PC-9 (cell line): ENCODE data around the gene PSD2. TPM values are rescaled to one million over a fixed set of nuclear protein-coding genes. Genes with fewer than 3 reads are reported as not detected.

Experiments used
- BruUV-seq: library from RNA; stranded (reverse); fragments of 400-500 nt; replicated peaks from 2 replicates; lab custom pipeline; 2021; lab: Mats Ljungman, UMichigan
- CTCF ChIA-PET: fragments of 300-600 bp; sonication (Branson Sonifier 250); formaldehyde crosslinking; loops from one replicate; lab custom pipeline; 2022; ENCODE audit warnings: antibody characterized with exemption; lab: Charles Lee
- POLR2A ChIA-PET: fragments of 300-600 bp; sonication (Branson Sonifier 250); formaldehyde crosslinking; loops from one replicate; lab custom pipeline; 2022; ENCODE audit warnings: antibody characterized with exemption; ENCODE audit not compliant: unreplicated experiment; lab: Charles Lee
- DNase-seq, 2 experiments: peaks; one replicate each; pipeline versions ENCODE4 v3.0.0 to v3.0.0-alpha.2; 2015 to 2022; ENCODE audit warnings: mixed read lengths in 1 of 2
- H2AFZ ChIP-seq: fragments of 200-600 bp; sonication (generic); 2 replicates; pipeline ENCODE4 v1.8.1; 2017; ENCODE audit warnings: antibody characterized with exemption
- H3F3A ChIP-seq: fragments of 200-600 bp; sonication (generic); 2 replicates; pipeline ENCODE4 v1.8.1; 2017; ENCODE audit warnings: antibody characterized with exemption, mild to moderate bottlenecking, low read depth; ENCODE audit not compliant: insufficient read depth
- H3K27ac ChIP-seq: fragments of 200-600 bp; sonication (generic); 2 replicates; pipeline ENCODE4 v1.6.1; 2016; ENCODE audit warnings: mixed run types
- H3K27me3 ChIP-seq: fragments of 200-600 bp; sonication (generic); 2 replicates; pipeline ENCODE4 v1.6.1; 2016; ENCODE audit warnings: low read depth, mixed run types; ENCODE audit not compliant: insufficient read depth
- H3K36me3 ChIP-seq: fragments of 200-600 bp; sonication (generic); 2 replicates; pipeline ENCODE4 v1.6.1; 2016; ENCODE audit warnings: low read depth, mixed run types
- H3K4me1 ChIP-seq: fragments of 200-600 bp; sonication (generic); replicated peaks from 2 replicates; pipeline ENCODE4 v1.6.1; 2016; ENCODE audit warnings: mixed run types; ENCODE audit not compliant: insufficient read depth
- H3K4me2 ChIP-seq: fragments of 200-600 bp; sonication (generic); 2 replicates; pipeline ENCODE4 v1.6.1; 2017; ENCODE audit warnings: mixed run types
- H3K4me3 ChIP-seq: fragments of 200-600 bp; sonication (generic); 2 replicates; pipeline ENCODE4 v1.6.1; 2016; ENCODE audit warnings: mixed run types
- H3K79me2 ChIP-seq: fragments of 200-600 bp; sonication (generic); 2 replicates; pipeline ENCODE4 v1.6.1; 2017; ENCODE audit warnings: low read depth, mixed run types
- H3K9me2 ChIP-seq: fragments of 200-600 bp; sonication (generic); 2 replicates; pipeline ENCODE4 v1.8.1; 2017; ENCODE audit warnings: mild to moderate bottlenecking; ENCODE audit not compliant: insufficient read depth
- H3K9me3 ChIP-seq: fragments of 200-600 bp; sonication (generic); 2 replicates; pipeline ENCODE4 v1.8.1; 2016; ENCODE audit warnings: low read depth; ENCODE audit not compliant: insufficient read depth
- H4K20me1 ChIP-seq: fragments of 200-600 bp; sonication (generic); 2 replicates; pipeline ENCODE4 v1.8.1; 2017; ENCODE audit not compliant: insufficient read depth
- EZH2 ChIP-seq: fragments of 200-600 bp; sonication (generic); IDR thresholded peaks from 2 replicates; pipeline ENCODE4 v1.8.0; 2017; ENCODE audit warnings: antibody characterized with exemption, low read depth
- intact Hi-C: fragments of 100-400 bp; cut with micrococcal nuclease; formaldehyde crosslinking; loops from one replicate; pipeline ENCODE4 v1.10.0; 2022; ENCODE audit not compliant: unreplicated experiment
- total RNA-seq: library from RNA; stranded (reverse); gene quantifications from 2 replicates; pipeline ENCODE4 v1.2.3, GENCODE V29; 2021
- TF ChIP-seq, protein P1 (sequence below): fragments of 200-600 bp; sonication (generic); conservative IDR thresholded peaks from 2 replicates; pipeline ENCODE4 v1.6.1; 2017; ENCODE audit warnings: mixed run types, antibody characterized with exemption, mild to moderate bottlenecking, moderate library complexity

PSD2 gene
- total RNA-seq, 1 experiment from 2014 or later: 0.07 TPM

DNA sequence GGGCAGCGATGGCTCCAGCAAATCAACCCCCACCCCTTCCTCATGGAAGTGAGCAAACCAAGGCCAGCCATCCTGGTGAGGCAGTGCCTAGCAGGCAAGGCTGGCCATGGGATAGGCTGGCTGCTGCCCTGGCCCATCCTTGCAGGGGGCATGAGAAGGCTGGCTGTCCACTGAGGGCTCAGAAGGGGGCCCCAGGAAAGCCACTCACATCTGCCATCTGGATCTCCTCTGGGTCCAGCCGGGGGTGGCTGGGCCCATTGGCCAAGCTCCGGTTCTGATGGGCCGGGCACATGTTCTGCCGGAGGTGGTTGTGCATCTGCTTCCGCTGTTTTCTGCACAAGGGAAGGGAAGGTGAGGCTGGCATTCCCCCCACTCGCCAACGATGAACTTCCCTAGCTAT is 57.1 kb downstream of the PSD2 start:
- intact Hi-C loops: no loop called here
- no peak overlapping the region for H3K27ac ChIP-seq
- no peaks in the 10 kb centered on the region for H3K36me3 ChIP-seq
- H3K27me3 ChIP-seq: peaks cover 16% of the 10 kb centered on the region; the same call in 1 of the 2 replicates
- no peaks in the 10 kb centered on the region for H3K9me3 ChIP-seq
- H3K9me2 ChIP-seq: no peaks in the 10 kb centered on the region
- no peaks in the 10 kb centered on the region for H3F3A ChIP-seq
- H3K4me3 ChIP-seq: no peak overlapping the region
- H4K20me1 ChIP-seq: no peaks in the 10 kb centered on the region
- no TSS peak for BruUV-seq
- ChIA-PET CTCF (no interaction called here), POLR2A (no interaction called here)
- no peak for DNase-seq
- H3K79me2 ChIP-seq: no peaks in the 10 kb centered on the region
- no peak overlapping the region for H3K4me2 ChIP-seq
- H2AFZ ChIP-seq: no peak overlapping the region
- TF ChIP-seq, protein P1, sequence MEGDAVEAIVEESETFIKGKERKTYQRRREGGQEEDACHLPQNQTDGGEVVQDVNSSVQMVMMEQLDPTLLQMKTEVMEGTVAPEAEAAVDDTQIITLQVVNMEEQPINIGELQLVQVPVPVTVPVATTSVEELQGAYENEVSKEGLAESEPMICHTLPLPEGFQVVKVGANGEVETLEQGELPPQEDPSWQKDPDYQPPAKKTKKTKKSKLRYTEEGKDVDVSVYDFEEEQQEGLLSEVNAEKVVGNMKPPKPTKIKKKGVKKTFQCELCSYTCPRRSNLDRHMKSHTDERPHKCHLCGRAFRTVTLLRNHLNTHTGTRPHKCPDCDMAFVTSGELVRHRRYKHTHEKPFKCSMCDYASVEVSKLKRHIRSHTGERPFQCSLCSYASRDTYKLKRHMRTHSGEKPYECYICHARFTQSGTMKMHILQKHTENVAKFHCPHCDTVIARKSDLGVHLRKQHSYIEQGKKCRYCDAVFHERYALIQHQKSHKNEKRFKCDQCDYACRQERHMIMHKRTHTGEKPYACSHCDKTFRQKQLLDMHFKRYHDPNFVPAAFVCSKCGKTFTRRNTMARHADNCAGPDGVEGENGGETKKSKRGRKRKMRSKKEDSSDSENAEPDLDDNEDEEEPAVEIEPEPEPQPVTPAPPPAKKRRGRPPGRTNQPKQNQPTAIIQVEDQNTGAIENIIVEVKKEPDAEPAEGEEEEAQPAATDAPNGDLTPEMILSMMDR: no peak
- no peak for TF ChIP-seq EZH2
- H3K4me1 ChIP-seq: no peaks in the 10 kb centered on the region

DNA sequence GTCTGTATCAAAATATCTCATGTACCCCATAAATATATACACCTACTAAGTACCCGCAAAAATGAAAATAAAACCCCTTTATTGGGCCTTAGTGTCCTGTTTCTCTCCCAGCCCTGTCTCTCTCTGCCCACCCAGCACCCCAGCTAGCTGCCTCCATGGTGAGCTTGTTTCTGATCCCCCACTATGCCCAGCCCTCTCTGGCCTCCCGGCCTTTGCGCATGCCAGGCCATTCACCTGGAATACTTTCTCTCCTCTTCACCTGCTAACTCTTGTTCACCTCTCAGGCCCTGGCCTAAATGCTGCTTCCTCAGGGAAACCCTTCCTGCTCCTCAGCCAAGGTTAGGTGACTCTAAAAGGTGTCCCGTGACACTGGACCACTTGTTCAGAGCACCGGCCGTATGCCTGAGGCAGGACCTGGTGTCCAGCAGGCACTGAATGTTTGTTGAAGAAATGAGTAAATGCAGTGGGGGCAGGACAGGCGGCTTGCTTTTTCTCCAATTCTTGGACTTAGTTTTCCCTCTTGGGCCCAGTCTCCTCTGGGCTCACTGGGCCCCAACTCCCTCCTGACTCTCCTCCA is 58.5 kb downstream of the PSD2 start:
- Histone ChIP-seq H3K9me2 (no peaks in the 10 kb centered on the region), H3K79me2 (no peaks in the 10 kb centered on the region), H3F3A (no peaks in the 10 kb centered on the region), H2AFZ (no peak overlapping the region), H3K36me3 (no peaks in the 10 kb centered on the region), H3K4me3 (no peak overlapping the region), H3K9me3 (no peaks in the 10 kb centered on the region), H3K27me3 (peaks cover 16% of the 10 kb centered on the region; the same call in 1 of the 2 replicates), H3K27ac (no peak overlapping the region), H3K4me2 (no peak overlapping the region), H4K20me1 (no peaks in the 10 kb centered on the region), H3K4me1 (no peaks in the 10 kb centered on the region)
- TF ChIP-seq, protein P1: no peak
- no peak for TF ChIP-seq EZH2
- intact Hi-C loops: no loop called here
- DNase-seq: no peak
- ChIA-PET CTCF (no interaction called here), POLR2A (no interaction called here)
- no TSS peak for BruUV-seq

DNA sequence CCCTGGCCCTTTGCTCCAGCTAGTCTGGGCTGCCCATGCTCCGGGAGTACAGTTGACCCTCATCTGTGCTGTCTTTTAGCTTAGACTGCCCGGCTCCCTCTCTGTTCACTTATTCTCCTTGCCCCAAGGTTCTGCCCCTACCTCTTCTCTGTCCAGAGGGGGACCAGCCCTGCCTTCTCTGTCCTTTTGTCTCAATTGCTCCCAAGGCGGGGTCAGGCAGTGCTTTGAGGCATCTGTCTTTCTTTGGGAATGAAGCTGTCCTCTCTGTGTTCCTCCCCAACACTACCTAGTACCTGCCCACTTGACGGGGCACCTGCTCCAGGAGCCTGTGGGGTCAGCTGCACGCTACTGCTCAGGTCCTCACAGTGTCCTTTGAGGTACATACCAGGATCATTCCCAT is 59.3 kb downstream of the PSD2 start:
- ChIA-PET POLR2A (no interaction called here), CTCF (interaction anchor here (0.6 kb wide), 1 partner anchor 336 kb away, joined by 5 read pairs; no protein-coding TSS in a partner anchor)
- no peak for DNase-seq

More for the DNA sequence above, 59.3 kb downstream of the PSD2 start:
- TF ChIP-seq, protein P1: no peak
- TF ChIP-seq EZH2: no peak
- H3K4me2 ChIP-seq: no peak overlapping the region
- intact Hi-C loops: no loop called here
- no peaks in the 10 kb centered on the region for H3K4me1 ChIP-seq
- no peak overlapping the region for H3K27ac ChIP-seq
- no TSS peak for BruUV-seq
- H3K36me3 ChIP-seq: no peaks in the 10 kb centered on the region
- no peaks in the 10 kb centered on the region for H3K9me3 ChIP-seq
- no peak overlapping the region for H3K4me3 ChIP-seq
- H3F3A ChIP-seq: no peaks in the 10 kb centered on the region
- H3K79me2 ChIP-seq: no peaks in the 10 kb centered on the region
- no peaks in the 10 kb centered on the region for H4K20me1 ChIP-seq
- H3K27me3 ChIP-seq: peaks cover 16% of the 10 kb centered on the region; the same call in 1 of the 2 replicates
- H3K9me2 ChIP-seq: no peaks in the 10 kb centered on the region
- no peak overlapping the region for H2AFZ ChIP-seq
